ENCODE measurements around the gene KLHL30.

Gene KLHL30

DNA sequence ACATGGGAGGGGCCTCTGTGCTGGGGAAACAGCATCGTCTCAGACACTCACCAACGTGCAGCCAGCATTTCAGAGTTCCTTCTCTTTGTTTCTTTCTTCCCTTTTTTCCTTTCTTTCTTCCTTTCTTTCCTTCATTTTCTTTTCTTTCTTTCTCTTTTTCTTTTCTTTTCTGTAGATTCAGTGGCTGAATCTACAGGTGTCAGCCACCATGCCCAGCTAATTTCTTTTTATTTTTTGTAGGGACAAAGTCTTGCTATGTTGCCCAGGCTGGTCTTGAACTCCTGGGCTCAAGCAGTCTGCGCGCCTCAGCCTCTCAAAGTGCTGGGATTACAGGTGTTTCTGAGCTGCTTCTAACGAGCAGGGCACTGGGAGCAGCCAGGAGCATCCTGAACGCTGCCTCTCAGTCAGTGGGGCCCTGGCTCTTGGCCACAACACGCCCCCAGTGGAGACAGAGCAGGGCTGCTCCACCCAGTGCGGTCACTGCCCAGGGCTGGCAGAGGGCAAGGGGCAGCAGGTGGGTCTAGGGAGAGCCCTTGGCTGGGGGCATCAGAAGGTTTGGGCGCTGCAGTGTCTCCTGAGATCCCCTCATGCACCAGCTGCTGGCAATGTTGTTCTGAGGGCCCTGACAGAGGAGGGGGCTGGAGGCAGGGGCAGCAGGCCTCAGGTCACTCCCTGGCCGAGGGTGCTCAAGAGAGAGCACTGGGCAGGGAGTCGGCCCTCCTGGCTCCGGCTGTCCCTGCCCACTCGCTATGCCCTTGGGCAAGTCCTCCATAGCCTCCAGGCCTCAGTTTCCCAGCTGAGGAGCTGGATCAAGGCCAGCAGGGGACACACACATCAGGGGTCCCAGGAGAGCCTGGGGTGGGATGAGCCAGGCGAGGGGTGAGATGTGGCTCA is 4.7 kb upstream of the KLHL30 start:
- no peaks in the 10 kb centered on the region for H3K36me3 ChIP-seq (ENCODE audit: control insufficient read depth, insufficient read depth, low read length)
- WGBS, 2 experiments = 83 to 86% methylated on average over 14 of the region's 14 CpGs

DNA sequence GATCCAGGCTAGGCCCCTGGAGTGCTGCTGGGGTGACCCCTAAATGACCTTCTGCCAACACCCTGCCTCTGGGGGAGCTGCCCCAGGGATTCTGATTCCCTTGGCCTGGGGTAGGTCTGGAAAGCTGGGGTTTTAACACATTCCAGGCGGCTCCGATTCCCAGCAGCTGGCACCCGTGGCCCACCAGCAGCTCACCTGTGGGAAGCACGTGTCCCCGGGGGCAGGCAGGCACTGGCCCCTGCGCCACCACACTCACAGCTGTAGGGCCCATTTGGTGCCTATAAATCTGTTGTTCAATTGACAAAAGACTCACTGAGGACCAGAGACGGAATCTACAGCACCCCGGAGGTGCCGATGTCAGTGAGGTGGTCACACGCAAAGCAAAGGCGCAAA is 4.1 kb upstream of the KLHL30 start:
- no peaks in the 10 kb centered on the region for H3K9me3 ChIP-seq (ENCODE audit: control insufficient read depth, low read length)
- no peaks in the 10 kb centered on the region for H3K27me3 ChIP-seq (ENCODE audit: control insufficient read depth, insufficient read depth, low read length, poor library complexity, severe bottlenecking)
- H3K36me3 ChIP-seq (ENCODE audit: control insufficient read depth, insufficient read depth, low read length) = no peaks in the 10 kb centered on the region
- 95% methylated on average over 11 of the region's 11 CpGs for WGBS, 2 experiments
- no peak overlapping the region for H3K27ac ChIP-seq (ENCODE audit: insufficient read depth, low read depth, low read length, poor library complexity, severe bottlenecking)
- H3K4me3 ChIP-seq (ENCODE audit: insufficient read depth, low read depth, low read length) = no peak overlapping the region
- peaks cover 6% of the 10 kb centered on the region for H3K4me1 ChIP-seq (ENCODE audit: control insufficient read depth, insufficient read depth, low read length)

More for the DNA sequence above, 4.7 kb upstream of the KLHL30 start:
- Histone ChIP-seq H3K9me3 (ENCODE audit: control insufficient read depth, low read length) (no peaks in the 10 kb centered on the region), H3K4me3 (ENCODE audit: insufficient read depth, low read depth, low read length) (no peak overlapping the region), H3K27ac (ENCODE audit: insufficient read depth, low read depth, low read length, poor library complexity, severe bottlenecking) (no peak overlapping the region), H3K27me3 (ENCODE audit: control insufficient read depth, insufficient read depth, low read length, poor library complexity, severe bottlenecking) (no peaks in the 10 kb centered on the region), H3K4me1 (ENCODE audit: control insufficient read depth, insufficient read depth, low read length) (peaks cover 6% of the 10 kb centered on the region)

DNA sequence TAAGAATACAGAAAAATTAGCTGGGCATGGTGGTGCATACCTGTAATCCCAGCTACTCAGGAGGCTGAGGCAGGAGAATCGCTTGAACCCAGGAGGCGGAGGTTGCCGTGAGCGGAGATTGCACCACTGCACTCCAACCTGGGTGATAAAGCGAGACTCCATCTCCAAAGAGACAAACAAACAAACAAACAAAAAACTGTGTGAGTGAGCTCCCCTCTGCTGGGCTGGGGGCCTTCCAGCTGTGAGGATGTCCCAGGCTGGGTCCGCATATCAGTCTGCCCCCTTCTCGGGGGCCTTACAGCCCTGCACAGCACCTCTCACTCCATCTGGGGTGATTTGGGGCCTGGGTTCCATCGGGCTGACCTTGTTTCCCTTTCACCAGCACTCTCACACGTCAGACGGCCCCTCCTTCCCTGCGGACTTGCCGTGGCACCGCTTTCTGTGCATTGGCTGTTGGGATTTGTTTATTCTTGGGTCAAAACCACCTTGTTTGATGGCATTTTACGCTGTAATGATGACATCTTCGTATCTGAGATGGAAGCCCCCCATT is 2.8 kb upstream of the KLHL30 start:
- Histone ChIP-seq H3K4me3 (ENCODE audit: insufficient read depth, low read depth, low read length) (no peak overlapping the region), H3K36me3 (ENCODE audit: control insufficient read depth, insufficient read depth, low read length) (no peaks in the 10 kb centered on the region), H3K27me3 (ENCODE audit: control insufficient read depth, insufficient read depth, low read length, poor library complexity, severe bottlenecking) (no peaks in the 10 kb centered on the region), H3K27ac (ENCODE audit: insufficient read depth, low read depth, low read length, poor library complexity, severe bottlenecking) (no peak overlapping the region), H3K9me3 (ENCODE audit: control insufficient read depth, low read length) (no peaks in the 10 kb centered on the region), H3K4me1 (ENCODE audit: control insufficient read depth, insufficient read depth, low read length) (peaks cover 6% of the 10 kb centered on the region)
- 92% methylated on average over 15 of the region's 15 CpGs for WGBS, 2 experiments

DNA sequence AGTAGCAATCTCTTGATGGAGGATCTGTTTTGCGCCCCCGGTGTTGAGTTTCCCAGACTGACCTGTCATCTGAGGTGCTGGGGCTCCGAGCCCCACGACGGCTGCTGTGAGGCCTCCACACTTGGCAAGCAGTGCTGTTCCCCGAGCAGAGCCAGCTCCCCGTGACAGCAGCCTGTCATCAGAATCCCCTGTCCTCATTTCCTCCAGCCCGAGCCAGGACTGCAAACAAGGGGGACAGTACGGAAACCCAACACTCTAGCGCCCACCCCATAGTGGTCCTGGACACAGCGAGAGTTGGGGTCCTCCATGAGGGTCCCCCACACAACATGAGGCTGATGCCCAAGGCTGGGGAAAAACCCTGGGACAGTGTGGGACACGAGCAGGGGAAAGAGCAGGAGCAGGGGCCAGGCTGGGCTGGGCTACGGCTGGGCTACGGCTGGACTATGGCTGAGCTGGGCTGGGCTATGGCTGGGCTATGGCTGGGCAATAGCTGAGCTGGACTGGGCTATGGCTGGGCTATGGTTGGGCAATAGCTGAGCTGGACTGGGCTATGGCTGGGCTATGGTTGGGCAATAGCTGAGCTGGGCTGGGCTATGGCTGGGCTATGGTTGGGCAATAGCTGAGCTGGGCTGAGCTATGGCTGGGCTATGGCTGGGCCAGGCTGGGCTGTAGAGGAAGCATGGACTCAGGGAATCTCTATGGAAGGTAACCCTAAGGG is 1.5 kb upstream of the KLHL30 start:
- H3K27me3 ChIP-seq (ENCODE audit: control insufficient read depth, insufficient read depth, low read length, poor library complexity, severe bottlenecking) = no peaks in the 10 kb centered on the region
- peaks cover 6% of the 10 kb centered on the region for H3K4me1 ChIP-seq (ENCODE audit: control insufficient read depth, insufficient read depth, low read length)
- no peak overlapping the region for H3K4me3 ChIP-seq (ENCODE audit: insufficient read depth, low read depth, low read length)
- 91 to 93% methylated on average over 14 of the region's 14 CpGs for WGBS, 2 experiments
- H3K9me3 ChIP-seq (ENCODE audit: control insufficient read depth, low read length) = no peaks in the 10 kb centered on the region
- H3K27ac ChIP-seq (ENCODE audit: insufficient read depth, low read depth, low read length, poor library complexity, severe bottlenecking) = no peak overlapping the region
- no peaks in the 10 kb centered on the region for H3K36me3 ChIP-seq (ENCODE audit: control insufficient read depth, insufficient read depth, low read length)

DNA sequence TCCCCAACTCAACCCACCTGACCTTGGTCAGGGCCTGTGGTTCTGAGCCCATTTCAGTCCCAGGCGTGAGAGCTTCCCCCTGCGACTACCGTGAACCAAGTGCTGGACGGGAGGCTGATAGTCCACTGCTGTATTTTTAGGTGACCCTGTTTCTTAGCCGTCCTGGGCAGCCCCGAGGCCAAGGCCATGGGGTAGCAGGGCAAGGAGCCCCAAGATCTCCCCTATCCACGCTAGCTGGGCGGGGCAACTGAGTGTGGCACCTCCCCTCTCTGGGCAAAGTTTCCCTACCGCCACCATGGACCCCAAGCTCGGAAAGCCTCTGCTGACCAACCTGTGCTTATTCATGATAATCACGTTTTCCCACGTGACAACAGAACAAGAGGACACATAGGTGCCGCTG is 583 bp upstream of the KLHL30 start:
- no peaks in the 10 kb centered on the region for H3K36me3 ChIP-seq (ENCODE audit: control insufficient read depth, insufficient read depth, low read length)
- H3K27ac ChIP-seq (ENCODE audit: insufficient read depth, low read depth, low read length, poor library complexity, severe bottlenecking) = no peak overlapping the region
- no peak overlapping the region for H3K4me3 ChIP-seq (ENCODE audit: insufficient read depth, low read depth, low read length)
- H3K4me1 ChIP-seq (ENCODE audit: control insufficient read depth, insufficient read depth, low read length) = peaks cover 6% of the 10 kb centered on the region
- 95% methylated on average over 13 of the region's 13 CpGs for WGBS, 2 experiments
- no peaks in the 10 kb centered on the region for H3K27me3 ChIP-seq (ENCODE audit: control insufficient read depth, insufficient read depth, low read length, poor library complexity, severe bottlenecking)
- H3K9me3 ChIP-seq (ENCODE audit: control insufficient read depth, low read length) = no peaks in the 10 kb centered on the region

DNA sequence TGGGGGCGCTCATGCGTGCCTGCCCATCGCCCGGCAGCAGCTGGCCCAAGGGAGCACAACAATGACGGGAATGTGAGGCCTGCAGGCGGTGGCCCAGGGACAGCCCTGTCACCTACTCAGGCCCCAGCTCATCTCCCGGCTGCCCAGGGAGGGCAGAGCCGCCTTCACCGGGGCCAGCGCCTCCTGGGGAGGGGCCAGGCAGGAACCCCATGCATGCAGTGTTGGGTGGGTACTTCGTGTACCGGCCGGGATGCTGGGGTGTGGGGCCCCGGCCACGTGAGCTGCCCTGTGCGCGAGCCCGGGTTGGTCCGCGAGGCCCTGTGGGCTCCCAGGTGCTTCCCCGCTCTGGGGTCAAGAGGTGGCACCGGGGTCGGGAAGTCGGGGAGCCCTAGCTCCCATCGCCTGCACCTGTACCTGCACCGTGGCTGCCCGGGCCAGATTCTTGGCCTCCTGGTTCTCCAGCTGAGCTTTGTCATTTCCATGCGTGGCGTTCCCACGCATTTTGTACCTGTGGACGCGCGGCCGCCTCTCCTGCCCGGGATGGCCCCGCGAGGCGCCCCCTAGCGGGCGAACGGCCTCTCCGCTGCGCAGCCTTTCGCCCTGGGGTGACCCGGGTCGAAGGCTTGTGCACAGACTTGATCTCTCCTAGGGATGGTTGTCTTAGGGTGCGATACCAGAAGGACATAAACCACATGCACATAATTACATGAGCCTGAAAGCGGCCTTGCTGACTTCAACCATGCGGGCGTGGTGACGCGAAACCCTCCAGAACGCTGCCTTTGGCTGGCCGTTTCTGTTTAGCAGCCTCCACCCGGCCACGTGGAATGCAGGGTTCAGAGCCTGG is 950 bp downstream of the KLHL30 start:
- Histone ChIP-seq H3K4me1 (ENCODE audit: control insufficient read depth, insufficient read depth, low read length) (peaks cover 6% of the 10 kb centered on the region), H3K9me3 (ENCODE audit: control insufficient read depth, low read length) (no peaks in the 10 kb centered on the region), H3K27ac (ENCODE audit: insufficient read depth, low read depth, low read length, poor library complexity, severe bottlenecking) (no peak overlapping the region), H3K4me3 (ENCODE audit: insufficient read depth, low read depth, low read length) (no peak overlapping the region), H3K27me3 (ENCODE audit: control insufficient read depth, insufficient read depth, low read length, poor library complexity, severe bottlenecking) (no peaks in the 10 kb centered on the region), H3K36me3 (ENCODE audit: control insufficient read depth, insufficient read depth, low read length) (no peaks in the 10 kb centered on the region)
- WGBS, 2 experiments = 75 to 77% methylated on average over 56 of the region's 56 CpGs

DNA sequence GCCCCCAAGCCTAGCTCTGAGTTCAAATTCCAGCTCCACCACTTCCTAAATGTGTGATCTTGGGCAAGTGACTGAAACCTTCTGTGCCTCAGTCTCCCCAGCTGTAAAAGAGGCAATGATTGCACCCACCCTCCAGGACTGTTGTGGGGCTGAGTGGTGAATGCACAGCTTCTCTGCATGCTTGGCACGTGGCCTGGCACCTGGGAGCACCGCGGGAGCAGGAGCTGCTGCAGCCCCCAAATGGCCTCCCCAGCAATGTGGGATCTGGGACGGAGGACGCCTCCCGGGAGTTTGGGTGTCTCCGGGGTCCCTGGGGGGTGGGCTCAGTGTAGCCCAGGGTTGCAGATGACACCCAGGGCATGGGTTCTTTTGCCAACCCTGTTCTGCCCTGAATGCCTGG is 1.6 kb downstream of the KLHL30 start:
- H3K36me3 ChIP-seq (ENCODE audit: control insufficient read depth, insufficient read depth, low read length) = no peaks in the 10 kb centered on the region
- H3K27ac ChIP-seq (ENCODE audit: insufficient read depth, low read depth, low read length, poor library complexity, severe bottlenecking) = no peak overlapping the region
- peaks cover 6% of the 10 kb centered on the region for H3K4me1 ChIP-seq (ENCODE audit: control insufficient read depth, insufficient read depth, low read length)
- no peak overlapping the region for H3K4me3 ChIP-seq (ENCODE audit: insufficient read depth, low read depth, low read length)
- no peaks in the 10 kb centered on the region for H3K9me3 ChIP-seq (ENCODE audit: control insufficient read depth, low read length)
- WGBS, 2 experiments = 94 to 95% methylated on average over 7 of the region's 7 CpGs
- no peaks in the 10 kb centered on the region for H3K27me3 ChIP-seq (ENCODE audit: control insufficient read depth, insufficient read depth, low read length, poor library complexity, severe bottlenecking)

DNA sequence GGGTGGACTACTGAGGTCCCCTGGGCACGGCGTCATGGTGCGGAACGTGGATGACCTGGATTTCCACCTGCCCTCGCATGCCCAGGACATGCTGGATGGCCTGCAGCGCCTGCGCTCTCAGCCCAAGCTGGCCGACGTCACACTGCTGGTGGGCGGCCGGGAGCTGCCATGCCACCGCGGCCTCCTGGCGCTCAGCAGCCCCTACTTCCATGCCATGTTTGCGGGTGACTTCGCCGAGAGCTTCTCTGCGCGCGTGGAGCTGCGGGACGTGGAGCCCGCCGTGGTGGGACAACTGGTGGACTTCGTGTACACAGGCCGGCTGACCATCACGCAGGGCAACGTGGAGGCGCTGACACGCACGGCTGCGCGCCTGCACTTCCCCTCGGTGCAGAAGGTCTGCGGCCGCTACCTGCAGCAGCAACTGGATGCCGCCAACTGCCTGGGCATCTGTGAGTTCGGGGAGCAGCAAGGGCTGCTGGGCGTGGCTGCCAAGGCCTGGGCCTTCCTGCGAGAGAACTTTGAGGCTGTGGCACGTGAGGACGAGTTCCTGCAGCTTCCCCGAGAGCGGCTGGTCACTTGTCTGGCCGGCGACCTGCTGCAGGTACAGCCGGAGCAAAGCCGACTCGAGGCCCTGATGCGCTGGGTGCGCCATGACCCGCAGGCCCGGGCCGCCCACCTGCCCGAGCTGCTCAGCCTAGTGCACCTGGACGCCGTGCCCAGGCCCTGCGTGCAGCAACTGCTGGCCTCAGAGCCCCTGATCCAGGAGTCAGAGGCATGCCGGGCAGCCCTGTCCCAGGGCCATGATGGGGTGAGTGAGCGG is 2.5 kb downstream of the KLHL30 start:
- WGBS, 2 experiments = 94 to 95% methylated on average over 60 of the region's 60 CpGs
- no peaks in the 10 kb centered on the region for H3K36me3 ChIP-seq (ENCODE audit: control insufficient read depth, insufficient read depth, low read length)
- H3K27ac ChIP-seq (ENCODE audit: insufficient read depth, low read depth, low read length, poor library complexity, severe bottlenecking) = no peak overlapping the region
- no peak overlapping the region for H3K4me3 ChIP-seq (ENCODE audit: insufficient read depth, low read depth, low read length)
- H3K9me3 ChIP-seq (ENCODE audit: control insufficient read depth, low read length) = no peaks in the 10 kb centered on the region
- H3K27me3 ChIP-seq (ENCODE audit: control insufficient read depth, insufficient read depth, low read length, poor library complexity, severe bottlenecking) = no peaks in the 10 kb centered on the region
- H3K4me1 ChIP-seq (ENCODE audit: control insufficient read depth, insufficient read depth, low read length) = peaks cover 6% of the 10 kb centered on the region

DNA sequence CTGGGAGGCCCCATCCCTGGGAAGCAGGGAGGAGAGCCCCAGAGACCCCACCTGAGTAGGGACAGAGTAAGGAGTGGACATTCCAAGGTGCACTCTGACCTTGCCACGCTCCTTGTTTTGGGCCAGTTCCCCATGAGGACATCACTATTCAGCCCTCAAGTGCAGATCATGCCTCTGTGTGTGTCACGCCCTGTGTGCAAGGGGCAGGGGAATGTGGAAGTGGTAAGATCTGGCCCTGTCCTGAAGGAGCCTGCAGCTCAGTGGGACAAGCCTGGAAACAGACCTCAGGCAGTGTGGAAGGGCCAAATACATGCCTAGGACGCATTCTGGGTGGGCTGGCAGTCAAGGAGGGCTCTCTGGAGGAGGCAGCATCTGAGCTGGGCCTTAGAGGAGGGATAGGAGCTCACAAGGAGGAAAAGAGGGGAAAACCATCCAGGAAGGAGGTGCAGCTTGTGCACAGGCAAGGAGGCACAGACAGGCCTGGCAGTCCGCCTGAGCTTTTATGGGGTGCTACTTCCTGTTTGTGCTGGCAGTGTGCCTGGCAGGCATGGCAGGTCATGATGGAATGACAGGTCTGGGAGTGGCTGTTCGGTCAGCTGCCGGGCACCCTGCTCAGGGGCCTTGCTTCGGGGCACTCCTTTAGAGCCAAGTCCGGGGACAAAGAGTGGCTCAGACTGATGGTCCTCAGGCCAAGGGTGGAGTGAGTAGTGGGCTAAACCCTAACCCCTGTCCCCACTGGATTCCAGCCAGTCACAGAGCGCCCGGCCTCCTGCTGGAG is 3.3 kb downstream of the KLHL30 start:
- no peak overlapping the region for H3K27ac ChIP-seq (ENCODE audit: insufficient read depth, low read depth, low read length, poor library complexity, severe bottlenecking)
- WGBS, 2 experiments = 91 to 93% methylated on average over 10 of the region's 10 CpGs

More for the DNA sequence above, 3.3 kb downstream of the KLHL30 start:
- H3K27me3 ChIP-seq (ENCODE audit: control insufficient read depth, insufficient read depth, low read length, poor library complexity, severe bottlenecking) = no peaks in the 10 kb centered on the region
- no peaks in the 10 kb centered on the region for H3K36me3 ChIP-seq (ENCODE audit: control insufficient read depth, insufficient read depth, low read length)
- no peaks in the 10 kb centered on the region for H3K9me3 ChIP-seq (ENCODE audit: control insufficient read depth, low read length)
- no peak overlapping the region for H3K4me3 ChIP-seq (ENCODE audit: insufficient read depth, low read depth, low read length)
- H3K4me1 ChIP-seq (ENCODE audit: control insufficient read depth, insufficient read depth, low read length) = peaks cover 6% of the 10 kb centered on the region
